Stimulated activated CD4-positive, alpha-beta T cell treated with anti-CD3 and anti-CD28 coated beads, Interleukin-4, amount 100 ng/mL, for 24 hours (primary cell): ENCODE data around the gene KREMEN1.

Source experiments
- DNase-seq: peaks from one replicate; pipeline ENCODE4 v3.0.0-alpha.2; 2020

KREMEN1 gene

GRCh38 chr22:29194184-29194583 is 121.3 kb downstream of the KREMEN1 start:
- no peak for DNase-seq

GRCh38 chr22:29195118-29195963 is 122.5 kb downstream of the KREMEN1 start:
- DNase-seq = no peak

- no peak for DNase-seq
Observed at GRCh38 chr22:29195964-29196666, 123.3 kb downstream of the KREMEN1 start.

- DNase-seq = no peak
Observed at GRCh38 chr22:29197096-29197495, 124.3 kb downstream of the KREMEN1 start.

- no peak for DNase-seq
Observed at GRCh38 chr22:29198240-29198639, 125.4 kb downstream of the KREMEN1 start.

GRCh38 chr22:29199702-29200400 is 127.0 kb downstream of the KREMEN1 start:
- DNase-seq = no peak

GRCh38 chr22:29200901-29201300 is 128.1 kb downstream of the KREMEN1 start:
- no peak for DNase-seq

- DNase-seq = no peak
Observed at GRCh38 chr22:29201782-29202181, 128.9 kb downstream of the KREMEN1 start.

- peak; percentile 42 for DNase-seq
Observed at GRCh38 chr22:29202212-29203192, 129.7 kb downstream of the KREMEN1 start.

GRCh38 chr22:29203488-29204454 is 130.9 kb downstream of the KREMEN1 start:
- DNase-seq = no peak

- DNase-seq = no peak
Observed at GRCh38 chr22:29204455-29205183, 131.8 kb downstream of the KREMEN1 start.

- no peak for DNase-seq
Observed at GRCh38 chr22:29205252-29205593, 132.4 kb downstream of the KREMEN1 start.

- DNase-seq = peak; percentile 12
Observed at GRCh38 chr22:29205594-29206371, 132.9 kb downstream of the KREMEN1 start, which contains the start of gene EMID1. Gene EMID1, plus strand, starts transcription at chr22:29205896. Its CDS starts 143 bp downstream, at chr22:29206039.

GRCh38 chr22:29206372-29207242 is 133.8 kb downstream of the KREMEN1 start:
- no peak for DNase-seq

- no peak for DNase-seq
Observed at GRCh38 chr22:29207243-29207550, 134.4 kb downstream of the KREMEN1 start.

- DNase-seq = no peak
Observed at GRCh38 chr22:29207562-29208501, 135.0 kb downstream of the KREMEN1 start.

- DNase-seq = no peak
Observed at GRCh38 chr22:29208502-29208862, 135.6 kb downstream of the KREMEN1 start.
